Fibroblast of the aortic adventitia (primary cell): ENCODE data around the gene ITCH. TPM values are rescaled to one million over a fixed set of nuclear protein-coding genes. Genes with fewer than 3 reads are reported as not detected.
"Not testable (repeated sequence)": the region's sequence is repeated elsewhere in the genome, so short reads cannot be mapped to it uniquely, and the experiment has no call there.

ENCODE experiments used
- DNase-seq: peaks from one replicate; pipeline ENCODE4 v3.0.0-alpha.2; 2010; ENCODE audit warnings: low read depth
- H3K4me3 ChIP-seq: 2 replicates; pipeline ENCODE4 v1.5.1; 2011; ENCODE audit warnings: low read depth, mild to moderate bottlenecking, control low read depth, low read length, moderate library complexity
- total RNA-seq: library from RNA; depleted of rRNA; stranded (reverse); fragments of >200 nt; gene quantifications from 2 replicates; pipeline ENCODE4 v1.2.3, GENCODE V29; 2012; ENCODE audit warnings: low replicate concordance
- TF ChIP-seq, protein P1 (sequence below): IDR thresholded peaks from 2 replicates; pipeline ENCODE4 v1.5.1; 2011; ENCODE audit warnings: mild to moderate bottlenecking, low read length, control low read depth, inconsistent platforms; ENCODE audit not compliant: insufficient read depth

Gene ITCH
- total RNA-seq, 1 donor, result 70.7 TPM

DNA sequence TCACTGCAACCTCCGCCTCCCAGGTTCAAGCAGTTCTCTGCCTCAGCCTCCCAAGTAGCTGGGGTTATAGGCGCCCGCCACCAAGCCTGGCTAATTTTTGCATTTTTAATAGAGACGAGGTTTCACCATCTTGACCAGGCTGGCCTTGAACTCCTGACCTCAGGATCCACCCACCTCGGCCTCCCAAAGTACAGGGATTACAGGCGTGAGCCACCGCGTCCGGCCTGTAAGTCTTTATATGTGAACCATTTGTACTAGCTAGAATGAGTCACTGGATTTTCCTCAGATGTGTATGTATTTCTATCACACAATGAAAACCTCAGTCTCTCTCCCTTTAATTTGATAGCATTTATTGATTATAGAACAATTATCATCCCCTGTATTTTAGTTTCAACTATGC, 34.0 kb downstream of the ITCH start:
- TF ChIP-seq, protein P1, sequence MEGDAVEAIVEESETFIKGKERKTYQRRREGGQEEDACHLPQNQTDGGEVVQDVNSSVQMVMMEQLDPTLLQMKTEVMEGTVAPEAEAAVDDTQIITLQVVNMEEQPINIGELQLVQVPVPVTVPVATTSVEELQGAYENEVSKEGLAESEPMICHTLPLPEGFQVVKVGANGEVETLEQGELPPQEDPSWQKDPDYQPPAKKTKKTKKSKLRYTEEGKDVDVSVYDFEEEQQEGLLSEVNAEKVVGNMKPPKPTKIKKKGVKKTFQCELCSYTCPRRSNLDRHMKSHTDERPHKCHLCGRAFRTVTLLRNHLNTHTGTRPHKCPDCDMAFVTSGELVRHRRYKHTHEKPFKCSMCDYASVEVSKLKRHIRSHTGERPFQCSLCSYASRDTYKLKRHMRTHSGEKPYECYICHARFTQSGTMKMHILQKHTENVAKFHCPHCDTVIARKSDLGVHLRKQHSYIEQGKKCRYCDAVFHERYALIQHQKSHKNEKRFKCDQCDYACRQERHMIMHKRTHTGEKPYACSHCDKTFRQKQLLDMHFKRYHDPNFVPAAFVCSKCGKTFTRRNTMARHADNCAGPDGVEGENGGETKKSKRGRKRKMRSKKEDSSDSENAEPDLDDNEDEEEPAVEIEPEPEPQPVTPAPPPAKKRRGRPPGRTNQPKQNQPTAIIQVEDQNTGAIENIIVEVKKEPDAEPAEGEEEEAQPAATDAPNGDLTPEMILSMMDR, result no peak
- no peak for DNase-seq
- H3K4me3 ChIP-seq, result no peak overlapping the region

DNA sequence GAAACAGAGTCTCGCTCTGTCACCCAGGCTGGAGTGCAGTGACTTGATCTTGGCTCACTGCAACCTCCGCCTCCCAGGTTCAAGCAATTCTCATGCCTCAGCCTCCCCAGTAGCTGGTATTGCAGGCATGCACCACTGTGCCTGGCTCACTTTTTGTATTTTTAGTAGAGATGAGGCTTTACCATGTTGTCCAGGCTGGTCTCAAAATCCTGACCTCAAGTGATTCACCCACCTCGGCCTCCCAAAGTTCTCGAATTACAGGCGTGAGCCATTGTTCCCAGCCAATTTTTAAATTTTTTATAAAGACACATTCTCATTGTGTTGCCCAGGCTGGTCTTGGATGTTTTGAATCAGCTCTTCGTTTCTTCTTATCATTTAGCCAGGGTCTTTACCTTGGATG, 37.7 kb downstream of the ITCH start:
- not testable (repeated sequence) for H3K4me3 ChIP-seq
- peak; percentile 78 for DNase-seq

DNA sequence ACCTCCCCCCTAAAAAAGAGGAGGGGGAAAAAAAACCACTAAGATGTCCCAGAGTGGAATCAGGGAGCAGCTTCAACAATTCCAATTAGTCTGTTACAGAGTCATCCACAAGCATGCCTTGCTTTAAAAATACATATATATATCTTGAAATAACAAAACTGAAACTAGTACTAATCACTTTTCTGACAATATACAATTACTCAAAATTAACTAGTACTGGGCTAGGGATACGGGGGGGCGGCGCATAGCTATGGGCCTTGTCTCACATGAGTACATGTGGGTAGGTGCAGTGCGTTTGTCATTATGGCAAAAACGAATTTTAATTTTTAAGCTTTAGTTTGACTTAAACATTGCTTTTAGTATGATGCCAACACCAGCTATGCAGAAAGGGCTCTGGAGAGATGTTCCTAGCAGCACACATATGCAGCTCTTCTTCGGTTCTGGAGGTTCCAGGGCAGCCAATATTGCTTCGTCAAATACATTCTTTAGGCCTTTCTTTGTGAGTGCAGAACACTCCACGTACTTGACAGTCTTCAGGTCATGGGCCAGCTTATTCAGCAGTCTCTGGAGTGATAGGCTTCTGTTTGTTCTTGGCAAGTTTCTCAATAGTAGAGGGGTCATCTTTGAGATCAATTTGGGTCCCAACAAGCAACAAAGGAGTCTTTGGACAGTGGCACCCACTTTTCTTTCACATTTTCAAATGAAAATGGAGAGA, 38.8 kb downstream of the ITCH start:
- DNase-seq, result no peak
- TF ChIP-seq, protein P1, result no peak

DNA sequence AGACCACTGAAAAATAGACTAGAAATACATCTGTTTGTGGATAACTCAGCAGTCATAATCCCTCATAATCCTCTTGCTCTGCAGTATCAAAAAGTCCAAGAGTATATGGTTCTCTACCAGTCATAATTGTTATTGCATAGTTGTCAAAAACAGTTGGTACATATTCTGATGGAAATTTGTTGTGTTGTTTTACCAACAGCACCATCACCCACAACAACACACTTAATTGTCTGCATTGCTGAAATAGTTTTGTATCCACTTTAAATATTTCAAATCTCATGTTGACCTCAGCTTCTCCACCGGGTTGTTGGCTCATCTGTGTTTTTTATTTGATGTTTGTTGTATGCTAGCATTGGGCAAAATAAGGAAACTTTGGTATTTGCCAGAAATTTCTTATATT, 39.4 kb downstream of the ITCH start:
- TF ChIP-seq, protein P1, result no peak
- H3K4me3 ChIP-seq, result no peak overlapping the region
- no peak for DNase-seq

More for the DNA sequence above, 38.8 kb downstream of the ITCH start:
- no peak overlapping the region for H3K4me3 ChIP-seq

DNA sequence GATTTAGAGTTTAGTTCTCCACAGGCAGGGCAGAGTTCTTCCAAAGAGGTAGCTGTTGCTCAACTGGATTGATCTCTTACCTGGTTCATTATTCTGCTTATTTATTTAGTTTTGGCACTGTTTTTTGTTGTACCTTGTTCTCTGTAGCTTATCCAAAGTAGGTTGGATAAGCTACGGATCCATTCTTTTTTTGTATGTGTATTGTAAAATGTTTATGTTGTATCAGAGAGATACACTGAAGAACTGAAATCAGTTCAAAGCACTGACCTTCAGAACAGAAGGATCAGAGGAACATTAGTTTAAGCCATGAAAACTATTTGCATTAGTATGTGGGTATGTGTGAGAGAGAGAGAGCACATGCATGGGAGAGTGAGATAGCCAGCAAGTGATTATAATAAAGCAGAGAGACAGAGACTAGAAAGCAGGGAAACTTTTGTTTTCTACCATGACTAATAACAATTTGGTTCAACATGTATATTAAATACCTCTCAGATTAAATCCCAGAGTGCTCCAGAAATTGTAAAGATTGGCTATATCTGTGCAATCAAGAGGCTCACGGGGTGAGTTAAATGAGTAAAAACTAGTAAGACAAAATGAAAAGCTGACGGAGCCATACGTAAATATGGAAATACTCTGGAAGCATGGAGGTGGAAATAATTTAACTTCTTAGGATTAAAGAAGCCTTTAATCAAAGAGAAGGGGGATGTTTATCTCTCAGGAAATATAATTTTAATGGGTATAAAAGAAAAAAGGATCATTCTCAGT, 40.2 kb downstream of the ITCH start:
- TF ChIP-seq, protein P1, result no peak
- no peak overlapping the region for H3K4me3 ChIP-seq
- no peak for DNase-seq

DNA sequence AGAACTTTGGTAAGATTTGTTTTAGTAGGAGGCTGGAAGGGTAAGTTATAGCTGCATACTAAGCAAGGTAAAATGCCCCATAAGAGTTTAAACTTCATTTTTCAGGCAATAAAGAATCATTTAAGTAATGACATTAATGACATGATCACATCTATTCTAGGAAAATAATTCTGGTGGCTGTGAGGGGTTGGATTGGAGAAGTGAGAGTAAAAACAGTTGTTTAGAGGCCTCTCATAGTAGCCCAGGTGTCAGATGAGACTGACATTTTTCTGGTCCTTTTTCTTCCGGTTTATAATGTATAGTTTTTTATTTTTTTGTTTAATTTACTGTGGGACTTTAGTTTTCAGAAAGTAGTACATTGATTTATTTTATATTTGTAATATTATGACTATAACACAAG, 40.8 kb downstream of the ITCH start:
- no peak for DNase-seq
- TF ChIP-seq, protein P1, result no peak
- no peak overlapping the region for H3K4me3 ChIP-seq

DNA sequence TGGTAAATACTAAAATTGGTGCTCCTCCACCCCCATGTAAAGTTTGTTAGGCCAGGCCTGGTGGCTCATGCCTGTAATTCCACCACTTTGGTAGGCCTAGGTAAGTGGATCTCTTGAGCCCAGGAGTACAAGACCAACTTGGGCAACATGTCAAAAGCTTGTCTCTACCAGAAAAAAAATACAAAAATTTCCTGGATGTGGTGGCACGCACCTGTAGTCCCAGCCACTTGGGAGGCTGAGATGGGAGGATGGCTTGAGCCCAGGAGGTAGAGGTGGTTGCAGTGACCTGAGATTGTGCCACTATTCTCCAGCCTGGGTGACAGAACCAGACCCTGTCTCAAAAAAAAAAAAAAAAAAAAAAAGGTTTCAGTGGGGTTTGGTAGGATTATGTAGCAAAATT, 41.7 kb downstream of the ITCH start:
- no peak overlapping the region for H3K4me3 ChIP-seq
- TF ChIP-seq, protein P1, result no peak
- no peak for DNase-seq

DNA sequence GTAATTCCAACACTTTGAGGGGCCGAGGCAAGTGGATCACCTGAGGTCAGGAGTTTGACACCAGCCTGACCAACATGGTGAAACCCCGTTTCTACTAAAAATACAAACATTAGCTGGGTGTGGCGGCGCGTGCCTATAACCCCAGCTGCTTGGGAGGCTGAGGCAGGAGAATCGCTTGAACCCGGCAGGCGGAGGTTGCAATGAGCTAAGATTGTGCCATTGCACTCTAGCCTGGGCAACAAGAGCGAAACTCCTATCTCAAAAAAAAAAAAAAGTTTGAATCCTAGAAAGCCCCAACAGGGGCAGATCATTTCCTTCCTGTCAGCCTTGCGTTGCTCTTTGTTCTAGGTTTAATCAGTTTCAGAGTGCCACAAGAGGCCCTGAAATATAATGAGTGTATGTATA, 42.2 kb downstream of the ITCH start:
- DNase-seq, H3K4me3 ChIP-seq: not testable (repeated sequence)

DNA sequence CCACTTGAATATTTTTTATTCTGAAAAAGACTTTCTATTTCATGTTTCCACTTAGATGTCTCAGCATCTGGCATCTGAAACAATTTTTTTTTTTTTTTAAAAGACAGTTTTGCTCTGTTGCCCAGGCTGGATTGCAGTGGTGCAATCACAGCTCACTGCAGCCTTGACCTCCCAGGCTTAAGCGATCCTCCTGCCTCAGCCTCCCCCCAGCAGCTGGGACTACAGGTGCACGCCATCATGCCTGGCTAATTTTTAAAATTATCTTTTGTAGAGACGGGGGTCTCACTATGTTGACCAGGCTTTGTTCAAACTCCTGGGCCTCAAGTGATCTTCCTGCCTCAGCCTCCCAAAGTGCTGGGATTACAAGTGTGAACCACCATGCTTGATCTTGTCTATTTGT, 42.9 kb downstream of the ITCH start:
- H3K4me3 ChIP-seq, DNase-seq: not testable (repeated sequence)
